Memory B cell (primary cell): ENCODE results near the gene MCL1.

Experiments used
- ATAC-seq: fragments of 150-1000 bp; cut with Tn5 transposase; 2 replicates; pipeline ENCODE4 v1.10.0; 2021; ENCODE audit warnings: low read depth, mild to moderate bottlenecking, moderate library complexity
- DNase-seq, 2 donors: peaks; one replicate each; pipeline ENCODE4 v3.0.0; 2022; ENCODE audit warnings: low spot score in 2 of 2
- H3K27ac Mint-ChIP-seq: one replicate; pipeline ENCODE4 v1.8.0; 2022; ENCODE audit warnings: mild to moderate bottlenecking, moderate library complexity, mixed read lengths
- H3K27me3 Mint-ChIP-seq: one replicate; pipeline ENCODE4 v1.8.0; 2022; ENCODE audit warnings: mixed read lengths
- H3K36me3 Mint-ChIP-seq: one replicate; pipeline ENCODE4 v1.8.0; 2022; ENCODE audit warnings: mild to moderate bottlenecking, mixed read lengths
- H3K4me1 Mint-ChIP-seq: one replicate; pipeline ENCODE4 v1.8.0; 2022; ENCODE audit warnings: mixed read lengths
- H3K4me3 Mint-ChIP-seq: one replicate; pipeline ENCODE4 v1.8.0; 2022; ENCODE audit warnings: mild to moderate bottlenecking, moderate library complexity, mixed read lengths
- H3K9me3 Mint-ChIP-seq: one replicate; pipeline ENCODE4 v1.8.0; 2022; ENCODE audit warnings: mixed read lengths

MCL1 gene

GRCh38 chr1:150560576-150561253 is 18.7 kb downstream of the MCL1 start:
- Mint-ChIP-seq H3K4me1 (peaks cover 28% of the 10 kb centered on the region), H3K27me3 (no peaks in the 10 kb centered on the region), H3K36me3 (peaks cover under 1% of the 10 kb centered on the region), H3K9me3 (no peaks in the 10 kb centered on the region), H3K27ac (peak overlapping the region; percentile 100), H3K4me3 (peak overlapping the region; percentile 96)
- ATAC-seq (peak; percentile 30), DNase-seq (peak; percentile 82 to 87)

- Mint-ChIP-seq H3K4me3 (peak overlapping the region; percentile 42), H3K36me3 (peaks cover 1% of the 10 kb centered on the region), H3K9me3 (no peaks in the 10 kb centered on the region), H3K4me1 (peaks cover 28% of the 10 kb centered on the region), H3K27ac (peak overlapping the region; percentile 100), H3K27me3 (no peaks in the 10 kb centered on the region)
- ATAC-seq (no peak), DNase-seq (peak; percentile 79 to 85)
Measured at GRCh38 chr1:150560011-150560438, 19.4 kb downstream of the MCL1 start.

- no peaks in the 10 kb centered on the region for H3K27me3 Mint-ChIP-seq
- no peaks in the 10 kb centered on the region for H3K9me3 Mint-ChIP-seq
- peaks cover 1% of the 10 kb centered on the region for H3K36me3 Mint-ChIP-seq
- H3K4me1 Mint-ChIP-seq, result peaks cover 26% of the 10 kb centered on the region
- ATAC-seq, result no peak
- H3K4me3 Mint-ChIP-seq, result no peak overlapping the region
- no peak overlapping the region for H3K27ac Mint-ChIP-seq
- no peak for DNase-seq
Measured at GRCh38 chr1:150559656-150560010, 19.8 kb downstream of the MCL1 start.

- DNase-seq, result no peak
- peaks cover 24% of the 10 kb centered on the region for H3K4me1 Mint-ChIP-seq
- H3K27me3 Mint-ChIP-seq, result no peaks in the 10 kb centered on the region
- H3K9me3 Mint-ChIP-seq, result no peaks in the 10 kb centered on the region
- H3K36me3 Mint-ChIP-seq, result peaks cover 1% of the 10 kb centered on the region
- H3K27ac Mint-ChIP-seq, result no peak overlapping the region
- H3K4me3 Mint-ChIP-seq, result no peak overlapping the region
- ATAC-seq, result no peak
Measured at GRCh38 chr1:150558761-150559655, 20.4 kb downstream of the MCL1 start.

- H3K27me3 Mint-ChIP-seq, result no peaks in the 10 kb centered on the region
- peaks cover 17% of the 10 kb centered on the region for H3K4me1 Mint-ChIP-seq
- H3K9me3 Mint-ChIP-seq, result no peaks in the 10 kb centered on the region
- no peak overlapping the region for H3K27ac Mint-ChIP-seq
- DNase-seq, result no peak
- no peak overlapping the region for H3K4me3 Mint-ChIP-seq
- peaks cover 1% of the 10 kb centered on the region for H3K36me3 Mint-ChIP-seq
- ATAC-seq, result no peak
Measured at GRCh38 chr1:150558303-150558704, 21.1 kb downstream of the MCL1 start.

GRCh38 chr1:150557813-150558212 is 21.6 kb downstream of the MCL1 start:
- H3K27ac Mint-ChIP-seq, result no peak overlapping the region
- no peak overlapping the region for H3K4me3 Mint-ChIP-seq
- H3K36me3 Mint-ChIP-seq, result peaks cover 1% of the 10 kb centered on the region
- peaks cover 13% of the 10 kb centered on the region for H3K4me1 Mint-ChIP-seq
- no peak for DNase-seq
- H3K9me3 Mint-ChIP-seq, result no peaks in the 10 kb centered on the region
- no peak for ATAC-seq
- H3K27me3 Mint-ChIP-seq, result no peaks in the 10 kb centered on the region

GRCh38 chr1:150557065-150557600 is 22.3 kb downstream of the MCL1 start:
- no peak for ATAC-seq
- H3K27me3 Mint-ChIP-seq, result no peaks in the 10 kb centered on the region
- H3K27ac Mint-ChIP-seq, result no peak overlapping the region

GRCh38 chr1:150555971-150556865 is 23.2 kb downstream of the MCL1 start:
- Mint-ChIP-seq H3K4me3 (no peak overlapping the region), H3K4me1 (peaks cover 20% of the 10 kb centered on the region), H3K27ac (no peak overlapping the region), H3K27me3 (no peaks in the 10 kb centered on the region), H3K36me3 (peaks cover 1% of the 10 kb centered on the region), H3K9me3 (no peaks in the 10 kb centered on the region)
- DNase-seq, result no peak
- no peak for ATAC-seq

More at GRCh38 chr1:150557065-150557600, 22.3 kb downstream of the MCL1 start:
- Mint-ChIP-seq H3K9me3 (no peaks in the 10 kb centered on the region), H3K4me1 (peaks cover 16% of the 10 kb centered on the region), H3K36me3 (peaks cover 1% of the 10 kb centered on the region), H3K4me3 (no peak overlapping the region)
- DNase-seq, result no peak

GRCh38 chr1:150555198-150555970 is 24.0 kb downstream of the MCL1 start:
- Mint-ChIP-seq H3K9me3 (no peaks in the 10 kb centered on the region), H3K27me3 (peaks cover under 1% of the 10 kb centered on the region), H3K36me3 (peaks cover 1% of the 10 kb centered on the region), H3K4me3 (no peak overlapping the region), H3K4me1 (peaks cover 17% of the 10 kb centered on the region), H3K27ac (no peak overlapping the region)
- ATAC-seq (no peak), DNase-seq (no peak)

- Mint-ChIP-seq H3K27ac (no peak overlapping the region), H3K4me1 (peaks cover 18% of the 10 kb centered on the region), H3K27me3 (peaks cover 6% of the 10 kb centered on the region), H3K9me3 (no peaks in the 10 kb centered on the region), H3K36me3 (peaks cover 1% of the 10 kb centered on the region), H3K4me3 (no peak overlapping the region)
- ATAC-seq, result no peak
- DNase-seq, result no peak
Measured at GRCh38 chr1:150554086-150554452, 25.3 kb downstream of the MCL1 start.

GRCh38 chr1:150553392-150554085 is 25.9 kb downstream of the MCL1 start:
- peaks cover 18% of the 10 kb centered on the region for H3K4me1 Mint-ChIP-seq
- no peaks in the 10 kb centered on the region for H3K9me3 Mint-ChIP-seq
- no peak overlapping the region for H3K4me3 Mint-ChIP-seq
- H3K27ac Mint-ChIP-seq, result no peak overlapping the region
- no peak for ATAC-seq
- no peak for DNase-seq
- peaks cover 1% of the 10 kb centered on the region for H3K36me3 Mint-ChIP-seq
- H3K27me3 Mint-ChIP-seq, result peaks cover 6% of the 10 kb centered on the region

GRCh38 chr1:150552911-150553289 is 26.5 kb downstream of the MCL1 start:
- Mint-ChIP-seq H3K4me1 (peaks cover 20% of the 10 kb centered on the region), H3K9me3 (no peaks in the 10 kb centered on the region), H3K27ac (no peak overlapping the region), H3K36me3 (peaks cover 1% of the 10 kb centered on the region), H3K27me3 (peaks cover 6% of the 10 kb centered on the region), H3K4me3 (no peak overlapping the region)
- DNase-seq (no peak), ATAC-seq (no peak)
